H9 (cell line): ENCODE measurements around the gene ZNF239. TPM values are rescaled to one million over a fixed set of nuclear protein-coding genes. Genes with fewer than 3 reads are reported as not detected.

Experiments used
- DNase-seq: peaks from one replicate; pipeline ENCODE4 v3.0.0-alpha.2; 2017
- H2AFZ ChIP-seq: one replicate; pipeline ENCODE4 v1.6.1; 2013; ENCODE audit warnings: mild to moderate bottlenecking, low read length, control low read depth, moderate library complexity
- H2AK5ac ChIP-seq: 2 replicates; pipeline ENCODE4 v1.6.1; 2013; ENCODE audit warnings: low read length, control low read depth, mixed read lengths; ENCODE audit not compliant: insufficient read length
- H2BK120ac ChIP-seq: one replicate; pipeline ENCODE4 v1.6.1; 2013; ENCODE audit warnings: low read depth, mild to moderate bottlenecking, low read length, control low read depth, inconsistent platforms; ENCODE audit not compliant: poor library complexity, severe bottlenecking
- H2BK12ac ChIP-seq: 2 replicates; pipeline ENCODE4 v1.6.1; 2013; ENCODE audit warnings: low read length, control low read depth, mixed read lengths, low read depth; ENCODE audit not compliant: insufficient read length
- H2BK15ac ChIP-seq: 2 replicates; pipeline ENCODE4 v1.6.1; 2013; ENCODE audit warnings: low read depth, low read length, control low read depth
- H2BK20ac ChIP-seq: one replicate; pipeline ENCODE4 v1.6.1; 2013; ENCODE audit warnings: low read depth, mild to moderate bottlenecking, low read length, control low read depth, inconsistent platforms; ENCODE audit not compliant: poor library complexity, severe bottlenecking
- H2BK5ac ChIP-seq: 2 replicates; pipeline ENCODE4 v1.6.1; 2013; ENCODE audit warnings: low read length, control low read depth, mixed read lengths; ENCODE audit not compliant: insufficient read length
- H3K14ac ChIP-seq: 2 replicates; pipeline ENCODE4 v1.6.1; 2013; ENCODE audit warnings: low read length, control low read depth; ENCODE audit not compliant: insufficient read depth
- H3K18ac ChIP-seq: 2 replicates; pipeline ENCODE4 v1.6.1; 2013; ENCODE audit warnings: low read depth, mild to moderate bottlenecking, mixed read lengths, low read length, control low read depth; ENCODE audit not compliant: insufficient read length
- H3K23ac ChIP-seq: 2 replicates; pipeline ENCODE4 v1.6.1; 2013; ENCODE audit warnings: low read length, control low read depth, mixed read lengths, low read depth; ENCODE audit not compliant: insufficient read length
- H3K23me2 ChIP-seq: 2 replicates; pipeline ENCODE4 v1.6.1; 2013; ENCODE audit warnings: low read depth, mild to moderate bottlenecking, mixed read lengths, low read length, control low read depth; ENCODE audit not compliant: insufficient read length, poor library complexity, severe bottlenecking
- H3K27ac ChIP-seq: 2 replicates; pipeline ENCODE4 v1.5.1; 2013; ENCODE audit warnings: low read length, control low read depth, mixed read lengths, low read depth; ENCODE audit not compliant: insufficient read length
- H3K27me3 ChIP-seq: 2 replicates; pipeline ENCODE4 v1.6.1; 2013; ENCODE audit warnings: low read length, control low read depth, inconsistent platforms; ENCODE audit not compliant: insufficient read depth
- H3K4ac ChIP-seq: 2 replicates; pipeline ENCODE4 v1.6.1; 2013; ENCODE audit warnings: low read depth, mild to moderate bottlenecking, control low read depth, inconsistent platforms, low read length, moderate library complexity
- H3K4me1 ChIP-seq: 2 replicates; pipeline ENCODE4 v1.6.1; 2013; ENCODE audit warnings: low read length, control low read depth, inconsistent platforms; ENCODE audit not compliant: insufficient read depth
- H3K4me2 ChIP-seq: 2 replicates; pipeline ENCODE4 v1.6.1; 2013; ENCODE audit warnings: low read length, control low read depth, mixed read lengths; ENCODE audit not compliant: insufficient read length, insufficient read depth
- H3K56ac ChIP-seq: 2 replicates; pipeline ENCODE4 v1.6.1; 2013; ENCODE audit warnings: low read depth, mild to moderate bottlenecking, mixed read lengths, low read length, control low read depth; ENCODE audit not compliant: insufficient read length
- H3K79me1 ChIP-seq: 2 replicates; pipeline ENCODE4 v1.6.1; 2013; ENCODE audit warnings: low read depth, mild to moderate bottlenecking, moderate library complexity, low read length, control low read depth, inconsistent platforms; ENCODE audit not compliant: insufficient read depth, poor library complexity, severe bottlenecking
- H3K79me2 ChIP-seq: 2 replicates; pipeline ENCODE4 v1.6.1; 2013; ENCODE audit warnings: low read length, control low read depth, inconsistent platforms; ENCODE audit not compliant: insufficient read depth
- H3K9ac ChIP-seq: 2 replicates; pipeline ENCODE4 v1.6.1; 2013; ENCODE audit warnings: low read length, control low read depth, mixed read lengths; ENCODE audit not compliant: insufficient read length; ENCODE audit errors: extremely low read depth
- H3K9me3 ChIP-seq: one replicate; pipeline ENCODE4 v1.6.1; 2013; ENCODE audit warnings: low read depth, low read length, inconsistent platforms; ENCODE audit not compliant: control insufficient read depth
- H3T11ph ChIP-seq: one replicate; pipeline ENCODE4 v1.6.1; 2013; ENCODE audit warnings: mild to moderate bottlenecking, low read length, control low read depth, inconsistent platforms
- H4K20me1 ChIP-seq: one replicate; pipeline ENCODE4 v1.6.1; 2013; ENCODE audit not compliant: control insufficient read depth, insufficient read length, insufficient read depth
- H4K5ac ChIP-seq: 2 replicates; pipeline ENCODE4 v1.6.1; 2013; ENCODE audit warnings: low read depth, mild to moderate bottlenecking, mixed read lengths, low read length, control low read depth; ENCODE audit not compliant: insufficient read length
- H4K8ac ChIP-seq: replicated peaks from 2 replicates; pipeline ENCODE4 v1.6.1; 2013; ENCODE audit warnings: low read length, control low read depth, mixed read lengths, low read depth; ENCODE audit not compliant: insufficient read length
- H4K91ac ChIP-seq: 2 replicates; pipeline ENCODE4 v1.6.1; 2013; ENCODE audit warnings: low read depth, mild to moderate bottlenecking, moderate library complexity, mixed read lengths, low read length, control low read depth; ENCODE audit not compliant: insufficient read length
- H3K27ac Mint-ChIP-seq, 3 experiments: 2 replicates in 2 of 3; 3 replicates in 1 of 3; pipeline ENCODE4 v1.8.0; 2020 to 2021; ENCODE audit warnings: mixed read lengths in 3 of 3, mild to moderate bottlenecking in 1 of 3, moderate library complexity in 1 of 3
- H3K27me3 Mint-ChIP-seq: 2 replicates; pipeline ENCODE4 v1.8.0; 2021; ENCODE audit warnings: low read depth, mild to moderate bottlenecking, moderate library complexity, mixed read lengths
- H3K36me3 Mint-ChIP-seq, 3 experiments: 2 replicates in 2 of 3; 3 replicates in 1 of 3; pipeline ENCODE4 v1.8.0; 2020 to 2021; ENCODE audit warnings: low read depth in 3 of 3, mixed read lengths in 3 of 3; ENCODE audit not compliant: insufficient read depth in 1 of 3
- H3K4me1 Mint-ChIP-seq, 2 experiments: 2 replicates each; pipeline ENCODE4 v1.8.0; 2020; ENCODE audit warnings: mixed read lengths in 2 of 2
- H3K4me3 Mint-ChIP-seq, 2 experiments: 2 replicates in 1 of 2; 3 replicates in 1 of 2; pipeline ENCODE4 v1.8.0; 2020 to 2021; ENCODE audit warnings: mild to moderate bottlenecking in 2 of 2, mixed read lengths in 2 of 2, moderate library complexity in 1 of 2
- H3K9me3 Mint-ChIP-seq, 2 experiments: 2 replicates in 1 of 2; 3 replicates in 1 of 2; pipeline ENCODE4 v1.8.0; 2020; ENCODE audit warnings: mild to moderate bottlenecking in 2 of 2, mixed read lengths in 2 of 2, moderate library complexity in 1 of 2
- WGBS: extraction: QIAGEN DNeasy Blood & Tissue Kit; methylation state at CpG from one replicate; pipeline ENCODE4 v1.1.7; 2013; ENCODE audit warnings: missing lambda C conversion rate, low lambda C conversion rate, mixed read lengths; ENCODE audit not compliant: insufficient read length; ENCODE audit errors: extremely low coverage; 5-methylcytosine and 5-hydroxymethylcytosine counted together
- total RNA-seq: library from RNA; stranded (reverse); gene quantifications from 2 replicates; pipeline ENCODE4 v1.2.1, GENCODE V29; 2021
- TF ChIP-seq, protein P1 (sequence below): fragments of 200-600 bp; sonication (generic); conservative IDR thresholded peaks from 3 replicates; pipeline ENCODE4 v1.8.0; 2021; ENCODE audit warnings: antibody characterized with exemption, mild to moderate bottlenecking

ZNF239 gene
- total RNA-seq, 1 experiment from 2014 or later, result 16.2 TPM

DNA sequence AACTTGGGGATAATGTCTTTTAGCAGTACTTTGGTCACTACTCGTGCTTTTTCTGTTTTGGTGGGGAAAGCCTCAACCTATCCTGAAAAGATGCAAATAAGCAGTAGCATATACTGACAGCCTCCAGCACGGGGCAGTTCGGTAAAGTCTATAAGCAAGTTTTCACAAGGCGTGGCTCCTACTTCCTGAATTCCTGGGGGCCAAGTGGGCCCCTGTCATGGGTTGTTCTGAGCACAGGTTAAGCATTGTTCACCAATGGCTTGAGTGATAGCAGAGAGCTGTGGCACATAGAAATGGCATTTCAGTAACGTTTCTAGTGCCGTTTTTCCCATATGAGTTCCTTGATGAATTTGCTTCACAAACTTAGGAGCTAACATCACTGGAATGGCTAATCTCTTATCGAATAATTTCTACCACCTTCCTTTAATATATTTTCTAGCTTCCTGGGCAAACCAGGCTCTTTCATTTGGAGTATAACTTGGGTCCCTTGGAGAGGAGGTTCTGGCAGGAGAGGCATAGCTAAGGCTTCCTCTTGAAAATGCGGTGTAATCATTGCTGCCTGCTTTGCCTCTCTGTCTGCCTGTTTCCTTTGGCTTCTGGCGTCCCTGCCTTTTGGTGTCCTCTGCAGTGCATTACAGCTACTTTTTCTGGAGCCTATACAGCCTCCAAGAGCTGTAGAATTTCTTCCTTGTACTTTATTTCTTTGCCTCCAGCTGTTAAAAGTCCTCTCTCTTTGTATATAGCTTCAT, 11.7 kb upstream of the ZNF239 start:
- TF ChIP-seq, protein P1, sequence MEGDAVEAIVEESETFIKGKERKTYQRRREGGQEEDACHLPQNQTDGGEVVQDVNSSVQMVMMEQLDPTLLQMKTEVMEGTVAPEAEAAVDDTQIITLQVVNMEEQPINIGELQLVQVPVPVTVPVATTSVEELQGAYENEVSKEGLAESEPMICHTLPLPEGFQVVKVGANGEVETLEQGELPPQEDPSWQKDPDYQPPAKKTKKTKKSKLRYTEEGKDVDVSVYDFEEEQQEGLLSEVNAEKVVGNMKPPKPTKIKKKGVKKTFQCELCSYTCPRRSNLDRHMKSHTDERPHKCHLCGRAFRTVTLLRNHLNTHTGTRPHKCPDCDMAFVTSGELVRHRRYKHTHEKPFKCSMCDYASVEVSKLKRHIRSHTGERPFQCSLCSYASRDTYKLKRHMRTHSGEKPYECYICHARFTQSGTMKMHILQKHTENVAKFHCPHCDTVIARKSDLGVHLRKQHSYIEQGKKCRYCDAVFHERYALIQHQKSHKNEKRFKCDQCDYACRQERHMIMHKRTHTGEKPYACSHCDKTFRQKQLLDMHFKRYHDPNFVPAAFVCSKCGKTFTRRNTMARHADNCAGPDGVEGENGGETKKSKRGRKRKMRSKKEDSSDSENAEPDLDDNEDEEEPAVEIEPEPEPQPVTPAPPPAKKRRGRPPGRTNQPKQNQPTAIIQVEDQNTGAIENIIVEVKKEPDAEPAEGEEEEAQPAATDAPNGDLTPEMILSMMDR, result no peak
- Histone ChIP-seq H3K14ac (no peak overlapping the region), H3K79me2 (no peaks in the 10 kb centered on the region), H2AK5ac (no peak overlapping the region), H3T11ph (no peak overlapping the region), H2BK15ac (no peak overlapping the region), H3K4ac (no peak overlapping the region), H2BK20ac (no peak overlapping the region), H2BK5ac (no peak overlapping the region), H2BK12ac (no peak overlapping the region), H2AFZ (no peak overlapping the region), H3K4me2 (no peak overlapping the region), H3K79me1 (no peaks in the 10 kb centered on the region), H4K91ac (no peak overlapping the region), H4K8ac (no peak overlapping the region), H3K23ac (no peak overlapping the region), H4K20me1 (no peaks in the 10 kb centered on the region), H3K9ac (no peak overlapping the region), H3K27me3 (no peaks in the 10 kb centered on the region), H4K5ac (no peak overlapping the region), H3K27ac (no peak overlapping the region), H3K4me1 (no peaks in the 10 kb centered on the region), H3K9me3 (peaks cover 1% of the 10 kb centered on the region), H3K18ac (no peak overlapping the region), H3K23me2 (no peaks in the 10 kb centered on the region), H2BK120ac (no peak overlapping the region), H3K56ac (no peak overlapping the region)
- no peak overlapping the region for H3K4me3 Mint-ChIP-seq
- whole genome bisulfite sequencing, result no CpG with 5 or more reads among the region's 9 CpGs
- no peaks in the 10 kb centered on the region for H3K4me1 Mint-ChIP-seq
- H3K27me3 Mint-ChIP-seq, result peaks cover 21% of the 10 kb centered on the region
- peaks cover 15 to 32% of the 10 kb centered on the region in 2 experiments for H3K9me3 Mint-ChIP-seq
- no peak overlapping the region for H3K27ac Mint-ChIP-seq
- H3K36me3 Mint-ChIP-seq, result peaks cover 0 to 1% (median 0%) of the 10 kb centered on the region in 3 experiments; a peak in 1 of 7 replicates
- no peak for DNase-seq
